ENCODE measurements around the gene CLEC2D.
"Not testable (repeated sequence)": the region's sequence is repeated elsewhere in the genome, so short reads cannot be mapped to it uniquely, and the experiment has no call there.

CLEC2D gene

GRCh38 chr12:9731393-9731792 lies 61.9 kb downstream of the CLEC2D start:
- no peak for DNase-seq

- DNase-seq: no peak
Observed at GRCh38 chr12:9731797-9732196, 62.3 kb downstream of the CLEC2D start.

GRCh38 chr12:9732921-9733461 lies 63.5 kb downstream of the CLEC2D start, which contains the start of gene CLECL1:
Gene CLECL1, minus strand, starts transcription at chr12:9733097.
- no peak for DNase-seq

GRCh38 chr12:9735601-9736000 lies 66.1 kb downstream of the CLEC2D start:
- DNase-seq: no peak

- DNase-seq: no peak
Observed at GRCh38 chr12:9736936-9737705, 67.6 kb downstream of the CLEC2D start.

GRCh38 chr12:9738905-9739304 lies 69.4 kb downstream of the CLEC2D start:
- DNase-seq: not testable (repeated sequence)

GRCh38 chr12:9739404-9740105 lies 70.0 kb downstream of the CLEC2D start:
- DNase-seq: not testable (repeated sequence)

GRCh38 chr12:9740106-9740750 lies 70.7 kb downstream of the CLEC2D start:
- DNase-seq: no peak

GRCh38 chr12:9741726-9742125 lies 72.2 kb downstream of the CLEC2D start:
- no peak for DNase-seq

GRCh38 chr12:9742661-9743060 lies 73.1 kb downstream of the CLEC2D start:
- DNase-seq: no peak

GRCh38 chr12:9745199-9745598 lies 75.7 kb downstream of the CLEC2D start:
- DNase-seq: no peak
